ENCODE data around the gene PRSS56.

Gene PRSS56
- 0 to 1.4 (median 0) reads per million in 17 experiments for total RNA-seq

DNA sequence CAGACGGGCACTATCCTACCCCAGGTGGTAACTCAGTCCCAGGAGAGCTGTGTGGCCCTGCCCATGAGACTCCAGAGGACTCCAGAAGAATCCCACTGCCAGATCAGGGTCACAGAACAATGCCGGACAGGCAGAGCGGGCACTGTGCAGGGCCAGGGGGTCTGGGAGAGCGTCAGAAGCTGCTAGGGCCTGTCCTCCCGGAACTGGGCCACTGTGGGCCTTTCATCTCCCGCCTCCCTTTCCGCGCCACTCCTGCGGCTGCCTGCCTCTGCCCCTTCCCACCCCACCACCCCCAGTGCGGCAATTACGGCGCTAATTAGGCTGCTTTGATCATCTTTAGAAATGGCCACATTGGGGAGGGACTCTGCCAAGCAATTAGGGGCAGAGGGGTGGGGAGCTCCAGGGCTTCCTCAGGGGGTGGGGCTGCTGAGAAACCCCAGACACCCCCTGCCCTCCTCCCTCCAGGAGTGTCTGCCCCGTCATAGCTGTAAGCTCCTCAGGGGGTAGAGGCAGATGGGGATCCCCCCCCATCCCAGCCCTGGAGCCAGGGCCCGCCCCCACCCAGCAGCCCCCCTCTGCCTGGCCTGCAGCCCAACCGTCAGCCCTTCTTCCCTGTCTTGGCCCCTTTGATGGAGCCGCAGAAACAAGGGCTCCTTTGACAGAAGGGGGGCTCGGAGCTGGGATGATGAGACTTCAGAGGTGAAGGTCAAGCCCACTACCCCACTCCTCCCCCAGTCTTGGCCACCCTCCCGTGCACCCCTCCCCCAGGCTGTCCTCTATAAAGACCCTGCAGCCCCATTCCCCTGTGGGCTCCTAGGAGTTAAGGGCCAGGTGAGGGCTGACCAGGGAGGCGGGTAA is at the start of gene PRSS56:
Gene PRSS56, plus strand, starts transcription at position 808 of the 858 bp plus-strand sequence. CDS start 211 bp downstream, outside the sequence.
- DNase-seq = no peak

DNA sequence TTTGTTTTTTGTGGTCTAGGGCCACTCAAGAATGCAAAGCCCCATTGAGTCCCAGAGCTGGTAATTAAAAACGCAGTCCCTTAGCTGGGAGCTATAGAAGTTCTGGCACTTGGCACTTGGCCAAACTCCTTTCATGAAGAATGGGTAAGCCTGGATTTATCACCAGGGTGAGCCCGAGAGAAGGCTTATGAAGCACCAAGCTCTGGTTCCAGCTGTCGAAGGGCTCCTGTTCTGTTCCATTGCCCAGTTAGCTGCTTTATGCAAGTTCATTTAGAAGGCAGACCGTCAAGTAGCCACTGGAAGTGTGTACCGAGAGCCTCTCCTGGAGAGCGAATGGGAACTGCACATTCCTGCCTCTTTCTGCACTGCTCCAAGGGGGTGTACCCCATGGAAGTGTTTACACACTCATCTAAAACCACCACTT is 46.7 kb upstream of the PRSS56 start:
- DNase-seq = no peak

DNA sequence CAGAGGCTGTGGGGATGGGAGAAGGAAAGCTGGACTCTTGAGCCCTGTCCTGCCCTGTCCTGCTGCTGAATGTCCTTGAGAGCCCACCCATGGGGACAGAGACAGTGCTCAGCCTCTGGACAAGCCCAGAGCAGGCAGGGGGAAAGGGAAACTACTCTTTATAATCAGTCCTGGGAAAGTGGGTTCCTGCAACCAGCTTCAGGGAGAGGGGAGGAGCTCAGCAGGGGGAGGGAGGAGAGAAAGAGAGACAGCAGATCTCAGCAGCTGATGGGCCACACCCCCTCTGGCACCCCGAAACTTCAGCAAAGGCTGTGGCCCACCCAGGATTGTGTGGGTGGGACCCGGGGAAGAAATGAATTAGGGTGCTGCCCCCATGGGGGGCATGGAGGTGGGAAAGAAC is 44.1 kb upstream of the PRSS56 start:
- DNase-seq = no peak

DNA sequence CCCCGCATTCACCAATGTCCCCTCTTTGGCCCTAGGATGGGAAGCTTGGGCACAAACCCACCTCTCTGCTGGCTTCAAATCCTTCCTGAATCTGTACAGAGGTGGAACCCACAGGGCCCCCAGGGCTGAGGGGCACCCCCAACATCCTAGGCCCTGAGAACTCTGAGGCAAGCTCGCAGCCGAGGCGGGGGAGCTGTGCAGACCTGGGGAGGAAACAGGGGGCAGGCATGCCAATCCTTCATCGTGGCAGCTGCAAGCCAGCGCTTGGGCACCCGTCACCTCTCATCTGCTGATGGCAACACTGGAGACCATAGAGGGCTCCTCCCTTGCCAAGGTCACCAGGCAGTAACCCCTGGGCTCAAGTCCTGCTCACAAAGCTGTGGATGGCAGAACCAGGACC is 43.4 kb upstream of the PRSS56 start:
- DNase-seq = no peak

DNA sequence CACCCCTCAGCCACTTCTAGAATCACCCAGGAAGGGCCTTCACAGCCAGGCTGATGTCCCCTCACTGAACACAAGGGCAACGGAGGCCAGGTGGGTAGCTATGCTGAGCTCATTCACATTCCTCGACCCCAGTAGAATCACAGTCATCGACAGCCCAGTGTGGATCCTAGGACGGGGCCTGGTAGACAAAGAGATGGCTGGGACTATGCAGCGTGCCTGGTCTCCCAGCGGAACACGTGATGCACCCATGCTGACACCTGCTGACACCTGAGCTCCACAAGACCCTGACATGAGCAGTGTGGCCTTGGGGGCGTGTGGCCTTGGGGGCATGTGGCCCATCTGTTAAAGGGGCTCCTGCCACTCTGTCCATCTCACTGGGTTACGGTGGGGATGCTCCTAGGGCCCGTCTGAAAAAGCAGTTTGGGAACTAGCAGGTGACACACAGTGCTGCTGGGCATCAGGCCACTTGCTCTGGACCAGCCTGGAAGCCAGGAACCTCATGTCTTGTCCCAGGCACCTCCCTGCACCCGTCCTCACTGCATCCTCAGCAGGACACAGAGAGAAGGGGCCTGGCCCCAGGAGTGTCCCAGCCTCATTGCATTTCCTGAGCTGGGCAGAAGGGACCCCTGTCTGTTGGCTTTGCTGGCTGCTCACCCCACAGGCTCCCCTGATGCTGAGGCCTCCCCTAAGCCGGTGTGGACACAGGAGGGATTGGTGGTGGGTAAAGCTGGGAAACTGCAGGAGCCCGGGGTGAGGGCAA is 42.3 kb upstream of the PRSS56 start:
- no peak for DNase-seq

DNA sequence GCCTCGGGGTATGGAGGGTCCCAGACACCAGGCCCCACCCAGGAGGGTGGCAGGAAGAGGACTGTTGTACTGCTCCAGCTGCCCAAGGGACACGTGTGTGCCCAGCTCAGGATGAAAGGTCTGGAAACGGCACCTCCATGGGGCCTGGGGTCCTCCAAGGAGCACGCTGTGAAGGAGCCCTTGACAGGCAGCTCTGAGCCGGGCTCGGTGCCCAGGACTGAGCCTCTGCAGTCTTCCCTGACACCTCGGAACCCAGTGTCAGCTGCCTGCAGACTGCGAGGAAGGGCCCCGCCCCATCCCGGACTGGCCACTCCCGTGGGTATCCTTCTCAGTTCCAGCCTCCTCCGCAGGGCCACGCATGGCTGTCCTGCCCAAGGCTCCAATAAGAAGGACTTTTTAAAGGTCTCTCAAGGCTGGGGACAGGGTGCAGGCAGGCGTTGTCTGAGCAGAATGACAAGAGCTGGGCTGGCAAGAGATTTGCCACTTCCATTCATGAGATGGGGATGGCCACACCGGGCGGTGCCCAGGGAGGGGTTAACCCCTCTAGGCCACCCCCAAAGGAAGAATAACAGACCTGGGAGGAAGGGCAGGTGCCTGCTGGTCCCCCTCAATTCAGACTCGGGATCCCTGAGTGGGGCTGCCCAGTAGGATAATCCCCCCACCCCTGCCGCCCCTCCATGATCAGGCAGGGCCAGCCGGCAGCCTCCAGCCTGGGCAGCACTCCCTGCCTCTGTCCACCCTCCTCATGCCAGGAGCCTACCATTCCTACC is 41.4 kb upstream of the PRSS56 start:
- no peak for DNase-seq

DNA sequence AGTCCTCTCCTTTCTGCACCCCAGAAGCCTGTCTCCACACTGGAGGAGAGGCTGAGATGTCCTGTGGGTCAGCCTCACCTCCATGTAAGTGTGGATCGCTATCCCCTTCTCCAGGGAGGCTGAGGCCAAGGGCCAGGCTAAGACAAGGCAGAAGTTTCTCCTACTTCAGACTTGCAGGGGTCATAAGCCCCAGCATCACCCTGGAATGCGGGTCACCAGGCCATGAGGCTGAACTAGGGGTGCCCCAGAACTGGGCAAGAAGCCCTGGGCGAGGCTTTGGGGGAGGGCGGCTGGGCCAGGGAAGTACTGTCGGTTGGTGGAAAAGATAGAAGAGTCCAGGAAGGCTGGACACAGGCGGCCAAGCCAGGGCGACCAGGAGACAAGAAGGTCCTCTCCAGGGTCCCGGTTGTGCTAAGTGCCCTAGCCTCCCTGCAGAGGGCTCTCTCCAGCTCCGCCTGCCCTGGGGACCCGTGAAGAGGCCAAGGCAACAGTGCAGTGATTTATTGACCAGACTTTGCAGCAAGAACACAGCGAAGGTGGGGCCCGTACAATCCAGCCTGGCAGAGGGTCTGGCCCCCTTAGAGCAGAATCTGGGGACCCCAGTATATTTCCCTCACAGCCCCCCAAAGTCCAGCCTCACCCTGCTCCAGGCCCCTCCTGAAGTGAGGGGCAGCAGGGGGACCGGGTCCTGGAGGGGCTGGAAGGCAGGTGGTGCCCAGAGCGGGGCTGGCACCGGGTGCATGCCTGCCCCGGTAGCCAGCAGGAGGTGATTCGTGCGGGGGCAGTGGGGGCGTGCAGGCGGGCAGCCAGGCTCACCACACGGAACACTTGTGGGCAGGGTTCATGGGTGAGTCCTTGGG is 40.6 kb upstream of the PRSS56 start:
- no peak for DNase-seq

DNA sequence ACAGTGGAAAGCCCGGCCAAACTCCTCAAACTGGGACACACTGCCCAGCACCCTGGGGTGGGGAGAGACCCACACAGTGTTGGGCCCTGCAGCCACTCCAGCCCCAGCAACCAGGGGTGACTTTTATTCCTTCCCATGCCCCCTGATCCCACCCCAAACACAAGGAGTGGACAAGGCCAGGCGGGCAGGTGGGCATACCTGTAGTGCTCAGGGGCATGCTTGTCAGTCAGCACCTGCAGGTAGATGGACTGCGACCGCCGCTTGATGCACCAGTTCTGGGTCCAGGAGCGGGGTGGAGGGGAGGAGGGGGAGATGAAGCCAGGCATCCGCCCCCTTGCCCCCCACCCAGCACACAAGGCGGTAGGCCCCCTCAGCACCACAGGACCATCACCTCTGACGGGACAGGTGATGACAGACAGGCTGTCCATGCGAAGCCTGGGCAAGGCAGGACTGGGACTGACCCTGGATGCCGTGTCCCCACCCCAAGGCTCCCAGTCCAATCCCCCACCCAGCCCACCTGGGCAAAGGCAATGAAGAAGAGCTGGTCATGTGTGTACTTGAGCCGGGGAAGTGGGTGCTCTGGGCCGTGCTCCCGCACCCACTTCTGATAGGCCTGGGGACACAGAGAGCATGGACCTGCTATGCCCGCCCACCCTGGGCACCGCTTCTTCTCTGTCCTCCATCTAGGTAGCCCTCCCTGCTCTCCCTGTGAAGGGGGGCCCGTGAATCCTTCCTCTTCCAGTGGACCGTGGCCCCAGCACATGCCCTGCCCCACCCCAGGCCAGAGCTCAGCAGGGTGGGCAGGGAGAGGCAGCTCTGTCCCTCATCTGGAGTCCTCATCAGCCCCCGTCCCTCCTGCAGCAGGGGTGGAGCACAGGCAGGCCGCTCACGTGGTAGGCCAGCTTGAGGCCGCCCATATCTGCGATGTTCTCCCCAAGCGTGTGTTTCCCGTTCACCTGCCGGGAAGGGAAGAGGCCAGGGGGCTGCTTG is 39.7 kb upstream of the PRSS56 start:
- DNase-seq = no peak

DNA sequence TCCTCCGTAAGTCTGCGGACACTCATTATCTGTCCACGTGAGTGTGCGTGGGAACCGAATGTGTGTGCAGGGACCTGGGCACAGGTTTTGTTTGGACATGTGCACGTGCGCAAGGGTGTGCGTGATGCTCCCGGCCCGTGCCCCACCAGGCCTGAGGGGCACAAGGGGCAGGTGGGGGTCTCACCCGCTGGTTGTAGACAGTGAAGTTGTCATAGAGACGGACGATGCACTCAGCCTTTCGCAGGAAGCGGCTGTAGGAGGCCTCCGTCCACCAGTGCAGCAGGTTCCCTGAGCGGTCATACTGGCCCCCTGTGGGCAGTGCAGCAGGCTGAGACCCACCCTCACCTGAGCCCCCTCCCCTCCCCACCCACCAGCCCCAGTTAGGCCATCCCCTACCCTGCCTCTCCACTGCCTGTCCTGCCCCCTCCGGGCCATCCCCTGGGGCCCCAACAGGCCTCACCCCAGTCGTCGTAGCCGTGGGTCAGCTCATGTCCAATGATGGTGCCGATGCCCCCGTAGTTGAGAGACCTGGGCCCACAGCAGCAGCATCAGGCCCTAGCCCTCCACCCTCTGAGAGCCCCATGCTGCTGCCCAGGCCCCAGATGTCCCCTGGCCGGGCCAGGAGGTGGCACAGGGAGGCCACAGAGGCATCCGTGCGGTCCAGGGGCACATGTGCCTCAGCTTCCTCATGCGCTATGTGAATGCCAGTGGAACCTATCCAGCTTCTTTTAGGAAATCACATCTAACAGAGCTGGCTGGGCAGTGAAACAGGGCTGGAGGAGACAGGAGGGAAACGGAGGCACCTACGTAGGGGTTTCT is 38.7 kb upstream of the PRSS56 start:
- DNase-seq = no peak

DNA sequence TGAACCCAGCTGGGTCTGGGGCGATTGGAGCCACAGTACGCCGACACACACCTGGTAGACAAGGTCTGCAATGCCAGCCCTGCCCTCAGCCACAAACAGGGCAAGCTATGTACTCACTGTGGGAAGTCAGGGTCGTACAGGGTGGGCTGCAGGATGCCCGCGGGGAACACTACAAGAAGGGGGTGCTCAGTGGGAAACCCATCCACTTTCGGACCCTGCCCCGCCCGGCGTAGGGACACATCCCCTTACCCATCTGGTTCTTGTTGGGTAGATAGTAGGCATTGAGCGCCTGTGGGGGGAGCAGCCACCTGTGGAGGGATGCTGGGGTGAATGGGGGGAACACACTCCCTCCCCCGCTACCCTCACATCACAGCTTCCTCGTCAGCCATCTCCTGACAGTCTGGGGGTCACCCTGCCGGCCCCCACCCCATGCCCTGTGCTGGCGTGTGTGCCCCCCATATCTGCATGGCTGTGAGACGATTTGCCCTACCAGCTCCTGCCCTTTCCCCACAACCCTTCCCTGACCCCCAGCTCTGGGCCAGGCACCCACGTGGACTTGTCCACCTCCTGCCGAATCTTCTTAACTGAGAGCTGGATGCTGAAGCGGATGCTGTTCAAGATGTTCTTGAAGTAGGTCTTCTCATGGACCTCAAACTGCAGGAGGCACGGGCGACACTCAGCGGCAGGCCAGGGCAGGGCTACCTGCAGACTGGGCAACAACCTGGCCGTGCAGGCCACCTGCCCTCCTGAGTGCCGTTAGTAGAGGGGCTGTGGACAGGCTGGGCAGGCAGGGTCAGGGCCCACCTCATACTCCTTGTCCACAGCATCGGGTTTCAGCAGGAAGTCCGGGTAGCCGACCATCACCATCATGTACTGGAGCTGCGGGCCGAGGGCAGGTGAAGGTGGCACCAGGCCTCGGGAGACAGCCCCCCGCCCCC is 37.6 kb upstream of the PRSS56 start:
- DNase-seq = no peak

DNA sequence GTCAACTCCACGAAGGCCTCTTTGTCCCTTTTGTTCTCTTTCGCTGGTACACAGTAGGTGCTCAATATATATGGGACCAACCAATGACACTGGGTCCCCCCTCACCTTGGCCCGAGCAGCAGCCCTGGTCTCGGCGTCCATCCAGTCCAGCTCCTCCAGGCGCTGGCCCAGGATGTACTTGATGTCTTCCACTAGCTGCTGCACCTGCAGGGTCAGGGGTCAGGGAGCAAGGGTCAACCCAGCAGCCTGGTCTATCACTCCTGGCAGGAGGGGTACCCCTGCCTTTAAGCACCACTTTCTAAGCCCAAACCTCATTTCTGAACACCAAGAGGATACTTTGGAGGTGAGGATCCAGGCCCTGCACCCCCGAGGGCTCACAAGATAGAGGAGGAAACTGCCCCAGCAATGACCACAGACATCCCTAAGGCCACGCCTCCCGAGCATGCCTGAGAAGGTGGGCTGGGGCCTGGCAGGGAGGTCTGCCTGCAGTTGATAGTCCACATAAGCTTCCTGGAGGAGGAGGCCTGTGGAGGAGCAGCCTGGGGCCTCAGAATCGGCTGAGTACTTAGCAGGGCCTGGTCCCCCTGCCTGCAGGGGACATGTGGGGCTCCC is 36.8 kb upstream of the PRSS56 start:
- no peak for DNase-seq

DNA sequence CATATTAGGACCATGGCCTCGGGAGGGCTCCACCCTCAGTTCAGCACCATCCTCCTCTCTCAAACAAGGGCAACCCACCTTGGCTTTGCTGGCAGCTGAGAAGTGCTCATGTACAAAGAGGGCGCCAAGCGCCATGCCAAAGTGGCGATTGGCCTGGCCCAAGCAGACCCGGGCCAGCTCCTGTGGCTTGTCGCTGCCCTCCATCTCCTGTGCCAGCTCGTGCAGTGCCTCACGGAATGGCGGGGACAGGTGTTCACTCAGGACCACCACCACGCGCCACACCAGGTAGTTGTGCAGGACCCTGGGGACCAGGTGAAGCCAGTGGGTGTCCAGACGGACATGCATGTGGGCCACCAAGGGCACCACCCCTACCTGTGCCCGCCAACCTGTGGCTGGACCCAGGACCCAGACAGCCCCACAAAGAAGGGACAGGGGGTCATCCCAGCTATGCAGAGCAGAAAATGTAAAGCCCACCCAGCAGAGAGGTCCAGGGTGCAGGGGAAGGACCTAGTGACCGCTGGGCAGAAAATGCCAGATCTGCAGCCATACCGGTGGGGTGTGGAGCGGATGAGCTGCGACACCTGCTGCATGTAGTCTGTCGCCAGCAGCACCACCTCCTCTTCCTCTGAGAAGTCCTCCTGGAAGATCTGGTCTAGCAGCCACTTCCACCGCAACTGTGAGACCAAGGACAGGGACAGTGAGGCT is 36.1 kb upstream of the PRSS56 start:
- no peak for DNase-seq

DNA sequence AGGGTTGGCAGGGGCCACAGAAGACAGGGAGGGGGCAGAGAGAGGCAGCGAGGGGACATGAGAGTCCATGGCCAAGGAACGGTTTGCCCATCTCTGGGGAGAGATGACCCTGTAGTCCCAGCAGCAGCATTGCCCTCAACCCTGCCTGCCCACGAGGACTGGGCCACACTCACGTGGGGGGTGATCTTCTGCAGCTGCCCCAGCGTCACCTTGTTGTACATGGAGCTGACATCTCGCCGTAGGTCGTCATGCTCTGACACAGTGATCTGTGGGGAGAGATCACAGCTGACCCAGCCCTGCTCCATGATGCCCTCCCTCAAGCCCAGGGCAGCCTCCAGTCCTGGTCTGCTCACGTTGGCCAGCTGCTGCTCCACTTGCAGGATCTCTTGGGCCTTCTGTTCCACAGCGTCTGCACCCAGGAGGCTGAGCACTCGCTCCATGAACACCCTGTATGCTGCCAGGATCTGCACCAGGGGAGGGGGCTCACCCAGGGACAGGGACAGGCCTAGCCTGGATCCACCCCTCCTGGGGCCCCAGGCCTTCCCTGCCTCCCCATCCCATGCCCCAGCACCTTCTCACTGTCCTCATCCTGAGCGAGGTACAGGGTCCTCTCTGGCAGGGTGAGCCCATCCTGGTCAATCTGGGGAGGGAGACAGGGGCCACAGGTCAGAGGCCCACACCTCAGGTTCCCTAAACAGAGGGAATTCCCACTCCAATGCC is 35.4 kb upstream of the PRSS56 start:
- no peak for DNase-seq

DNA sequence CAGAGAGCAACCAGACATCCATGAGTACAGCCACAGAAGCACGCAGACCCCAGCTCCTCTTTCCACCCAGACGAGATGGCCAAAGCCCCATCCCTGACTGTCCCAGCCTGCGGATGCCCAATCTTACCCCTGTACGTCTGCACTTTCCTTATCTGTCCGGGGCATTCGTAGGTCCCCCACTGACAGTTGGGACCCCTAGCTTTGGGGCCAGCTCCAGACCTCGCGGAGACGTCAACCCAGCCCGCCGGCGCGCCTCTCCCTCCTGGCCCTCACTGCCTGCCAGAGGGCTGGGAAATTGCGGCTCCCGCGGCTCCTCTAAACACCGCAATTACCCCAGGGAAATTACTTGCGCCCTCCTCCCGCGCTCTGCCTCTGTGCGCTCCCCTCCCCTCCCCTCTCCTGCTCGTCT is 34.8 kb upstream of the PRSS56 start:
- DNase-seq = no peak

DNA sequence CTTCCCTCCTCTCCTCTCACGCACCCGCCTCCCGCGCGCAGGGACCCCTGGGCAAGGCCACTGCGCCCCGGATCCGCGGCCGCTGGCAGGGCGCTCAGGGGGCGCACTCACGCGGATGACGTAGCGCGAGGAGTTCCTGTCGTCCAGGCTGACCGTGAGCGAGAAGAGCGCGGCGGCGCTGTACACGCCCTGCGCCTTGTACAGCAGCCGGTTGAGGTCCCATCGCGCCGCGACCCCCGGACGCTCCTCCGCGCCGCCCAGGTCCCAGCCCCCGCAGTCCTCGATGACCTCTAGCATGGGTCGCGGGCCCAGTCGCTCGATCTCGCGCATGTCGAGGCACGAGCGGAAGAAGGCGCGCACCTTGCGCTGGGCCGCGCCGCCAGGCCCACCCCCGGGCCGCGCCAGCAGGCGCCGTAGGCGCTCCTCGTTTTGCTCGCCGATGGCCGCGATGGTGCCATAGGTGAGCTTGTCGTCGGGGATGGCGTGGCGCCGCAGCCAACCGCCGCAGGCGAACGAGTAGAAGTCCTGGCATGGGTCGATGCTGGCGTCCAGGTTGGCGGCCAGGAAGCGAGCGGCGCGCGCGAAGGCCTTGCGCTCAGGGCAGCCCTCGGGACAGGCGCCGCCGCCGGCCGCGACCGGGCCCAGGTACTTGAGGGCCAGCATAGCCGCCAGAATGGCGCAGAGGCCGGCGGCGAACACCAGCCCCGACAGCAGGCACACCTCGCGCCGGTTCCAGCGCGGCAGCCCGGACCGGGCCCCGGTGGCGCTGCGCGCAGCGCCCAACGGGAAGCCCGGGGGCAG is 34.2 kb upstream of the PRSS56 start:
- DNase-seq = no peak
